ENCODE results near the gene KCNK7. TPM values are rescaled to one million over a fixed set of nuclear protein-coding genes. Genes with fewer than 3 reads are reported as not detected.
A peak's percentile ranks its signal among the peaks of the same experiment; 100 is the strongest.

KCNK7 gene
- total RNA-seq, 1 donor from 2014 or later: 1.7 TPM

GRCh38 chr11:65611758-65612603 is 16.4 kb upstream of the KCNK7 start:
- Histone ChIP-seq H3K9me3 (no peaks in the 10 kb centered on the region), H3K4me1 (peaks cover 67% of the 10 kb centered on the region), H3K27me3 (ENCODE audit: low read depth) (no peaks in the 10 kb centered on the region), H3K27ac (peak overlapping the region; percentile 95), H3K4me3 (peak overlapping the region; percentile 95), H3K36me3 (peaks cover 48% of the 10 kb centered on the region)
- intact Hi-C loops (cut with DNase I): no loop called here
- ATAC-seq: no peak
- DNase-seq: no peak
- TF ChIP-seq CTCF (IDR thresholded peaks at IDR 0.05): no peak

- Histone ChIP-seq H3K36me3 (peaks cover 54% of the 10 kb centered on the region), H3K27ac (peak overlapping the region; percentile 95), H3K4me1 (peaks cover 65% of the 10 kb centered on the region), H3K4me3 (peak overlapping the region; percentile 95), H3K27me3 (ENCODE audit: low read depth) (no peaks in the 10 kb centered on the region), H3K9me3 (no peaks in the 10 kb centered on the region)
- DNase-seq (peak; percentile 80), ATAC-seq (no peak)
- no peak for TF ChIP-seq CTCF (IDR thresholded peaks at IDR 0.05)
- intact Hi-C loops (cut with DNase I): no loop called here
These were observed 15.6 kb upstream of the KCNK7 start for GRCh38 chr11:65611028-65611757.

GRCh38 chr11:65610404-65610803 is 14.8 kb upstream of the KCNK7 start:
- intact Hi-C loops (cut with DNase I): no loop called here
- peaks cover 65% of the 10 kb centered on the region for H3K4me1 ChIP-seq
- peak overlapping the region; percentile 95 for H3K27ac ChIP-seq
- TF ChIP-seq CTCF (IDR thresholded peaks at IDR 0.05): no peak
- H3K9me3 ChIP-seq: no peaks in the 10 kb centered on the region
- H3K27me3 ChIP-seq (ENCODE audit: low read depth): no peaks in the 10 kb centered on the region
- ATAC-seq (no peak), DNase-seq (no peak)
- H3K36me3 ChIP-seq: peaks cover 62% of the 10 kb centered on the region
- peak overlapping the region; percentile 95 for H3K4me3 ChIP-seq

GRCh38 chr11:65609665-65610064 is 14.1 kb upstream of the KCNK7 start:
- intact Hi-C loops (cut with DNase I): no loop called here
- Histone ChIP-seq H3K36me3 (peaks cover 69% of the 10 kb centered on the region), H3K27me3 (ENCODE audit: low read depth) (no peaks in the 10 kb centered on the region), H3K4me1 (peaks cover 65% of the 10 kb centered on the region), H3K9me3 (no peaks in the 10 kb centered on the region), H3K27ac (peak overlapping the region; percentile 46), H3K4me3 (peak overlapping the region; percentile 95)
- DNase-seq (no peak), ATAC-seq (no peak)
- no peak for TF ChIP-seq CTCF (IDR thresholded peaks at IDR 0.05)

GRCh38 chr11:65609229-65609628 is 13.6 kb upstream of the KCNK7 start:
- intact Hi-C loops (cut with DNase I): no loop called here
- ATAC-seq (no peak), DNase-seq (no peak)
- Histone ChIP-seq H3K4me3 (peak overlapping the region; percentile 95), H3K27me3 (ENCODE audit: low read depth) (no peaks in the 10 kb centered on the region), H3K27ac (peak overlapping the region; percentile 46), H3K36me3 (peaks cover 74% of the 10 kb centered on the region), H3K4me1 (peaks cover 65% of the 10 kb centered on the region), H3K9me3 (no peaks in the 10 kb centered on the region)
- TF ChIP-seq CTCF (IDR thresholded peaks at IDR 0.05): no peak

All from lower lobe of right lung (tissue), 2 donors.